Naive thymus-derived CD8-positive, alpha-beta T cell (primary cell): ENCODE data around the gene MYBPC3. TPM values are rescaled to one million over a fixed set of nuclear protein-coding genes. Genes with fewer than 3 reads are reported as not detected.
A peak's percentile ranks its signal among the peaks of the same experiment; 100 is the strongest.
"Not testable (repeated sequence)": the region's sequence is repeated elsewhere in the genome, so short reads cannot be mapped to it uniquely, and the experiment has no call there.

Source experiments
- ATAC-seq, 2 donors: fragments of 150-1000 bp; cut with Tn5 transposase in 1 of 2; sonication (Bioruptor Pico), chemical (Tn5 transposase) in 1 of 2; 1 replicate in 1 of 2; 2 replicates in 1 of 2; pipeline ENCODE4 v1.10.0; 2021; ENCODE audit warnings: mild to moderate bottlenecking in 2 of 2, moderate library complexity in 2 of 2
- POLR2A ChIA-PET: fragments of 350-600 bp; sonication (Branson Sonifier 250); formaldehyde crosslinking; loops from one replicate; lab custom pipeline; 2021; ENCODE audit warnings: antibody characterized with exemption; lab: Charles Lee
- DNase-seq, 10 donors: peaks; one replicate each; pipeline versions ENCODE4 v3.0.0 to v3.0.0-alpha.2; 2020 to 2022
- H3K27ac Mint-ChIP-seq, 10 donors: one replicate each; pipeline ENCODE4 v1.8.0; 2020 to 2022; ENCODE audit warnings: mild to moderate bottlenecking in 10 of 10, mixed read lengths in 10 of 10, moderate library complexity in 4 of 10, inconsistent platforms in 1 of 10
- H3K27me3 Mint-ChIP-seq, 5 donors: one replicate each; pipeline ENCODE4 v1.8.0; 2021 to 2022; ENCODE audit warnings: mixed read lengths in 5 of 5
- H3K36me3 Mint-ChIP-seq, 3 donors: one replicate each; pipeline ENCODE4 v1.8.0; 2020 to 2022; ENCODE audit warnings: mixed read lengths in 3 of 3, mild to moderate bottlenecking in 2 of 3, inconsistent platforms in 1 of 3
- H3K4me1 Mint-ChIP-seq, 4 donors: one replicate each; pipeline ENCODE4 v1.8.0; 2021 to 2022; ENCODE audit warnings: mixed read lengths in 4 of 4
- H3K4me3 Mint-ChIP-seq, 10 donors: one replicate each; pipeline ENCODE4 v1.8.0; 2020 to 2022; ENCODE audit warnings: mild to moderate bottlenecking in 10 of 10, mixed read lengths in 10 of 10, moderate library complexity in 6 of 10, inconsistent platforms in 1 of 10
- H3K9me3 Mint-ChIP-seq, 9 donors: one replicate each; pipeline ENCODE4 v1.8.0; 2020 to 2022; ENCODE audit warnings: mixed read lengths in 9 of 9, mild to moderate bottlenecking in 3 of 9, inconsistent platforms in 1 of 9, moderate library complexity in 1 of 9
- polyA plus RNA-seq, 3 donors: library from polyadenylated mRNA; unstranded; fragments of 300-500 nt; fragmentation: Illumina TruSeq; gene quantifications; one replicate each; pipeline ENCODE4 v1.2.3, GENCODE V29; 2021
- total RNA-seq, 8 experiments: library from RNA in 2 of 8; stranded (reverse) in 2 of 8; gene quantifications; one replicate each; pipeline ENCODE4 v1.2.3 and lab custom pipeline; 2021 to 2026

MYBPC3 gene
- total and polyA plus RNA-seq, 5 experiments from 2014 or later, result 0.16 TPM; not detected in 4

DNA sequence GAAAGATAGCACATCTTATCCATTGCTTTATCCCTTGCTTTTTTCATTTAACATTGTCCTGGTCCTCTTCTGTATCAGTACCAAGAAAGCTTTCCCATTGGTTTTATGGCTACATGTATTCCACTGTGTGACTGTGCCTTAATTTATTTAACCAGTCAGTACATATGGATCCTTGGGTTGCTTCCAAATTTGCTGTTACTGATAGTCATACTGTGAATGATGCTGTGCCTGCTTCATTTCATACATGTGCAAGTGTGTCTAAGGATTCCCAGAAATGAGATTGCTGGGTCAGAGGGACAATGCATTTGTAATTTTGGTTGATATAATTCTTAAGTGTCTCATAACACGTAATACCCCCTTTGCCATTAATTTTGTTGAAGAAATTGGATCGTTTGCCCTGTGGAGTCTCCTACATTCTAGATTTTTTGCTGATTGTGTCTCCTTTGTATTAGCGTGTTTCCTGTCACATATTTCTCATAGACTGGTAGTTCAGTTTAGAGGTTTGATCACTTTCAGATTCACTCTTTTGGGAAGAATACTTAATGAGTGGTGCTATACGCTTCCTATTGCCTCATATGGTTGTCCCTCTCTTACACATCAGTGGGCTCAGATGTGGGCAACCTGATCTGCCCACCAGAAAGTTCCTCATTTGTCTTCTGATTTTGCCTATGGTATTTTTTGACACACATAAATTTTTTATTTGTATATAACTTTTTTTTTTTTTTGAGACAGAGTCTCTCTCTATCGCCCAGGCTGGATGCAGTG is 35.3 kb downstream of the MYBPC3 start:
- Mint-ChIP-seq H3K27me3 (no peaks in the 10 kb centered on the region), H3K4me3 (no peak overlapping the region), H3K36me3 (peaks cover 0 to 75% (median 10%) of the 10 kb centered on the region in 3 donors), H3K27ac (peak overlapping the region in 2 of 10 donors; percentile 52 to 53), H3K9me3 (no peaks in the 10 kb centered on the region), H3K4me1 (peaks cover 0 to 10% (median 4%) of the 10 kb centered on the region in 4 donors)
- no peak for DNase-seq
- no peak for ATAC-seq
- POLR2A ChIA-PET, result no interaction called here

DNA sequence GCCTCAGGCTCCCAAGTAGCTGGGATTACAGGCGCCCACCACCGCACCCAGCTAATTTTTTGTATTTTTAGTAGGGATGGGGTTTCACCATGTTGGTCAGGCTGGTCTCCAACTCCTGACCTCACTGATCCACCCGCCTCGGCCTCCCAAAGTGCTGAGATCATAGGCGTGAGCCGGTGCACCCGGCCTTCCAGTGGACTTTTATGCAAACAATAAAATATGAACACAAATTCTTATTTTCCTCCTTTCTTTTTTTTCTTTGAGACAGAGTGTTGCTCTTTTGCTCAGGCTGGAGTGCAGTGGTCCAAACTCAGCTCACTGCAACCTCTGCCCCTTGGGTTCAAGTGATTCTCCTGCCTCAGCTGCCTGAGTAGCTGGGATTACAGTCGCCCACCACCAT is 36.0 kb downstream of the MYBPC3 start:
- DNase-seq, ATAC-seq, H3K4me3 Mint-ChIP-seq, H3K9me3 Mint-ChIP-seq, H3K27me3 Mint-ChIP-seq: not testable (repeated sequence)
- peaks cover 0 to 74% (median 12%) of the 10 kb centered on the region in 3 donors for H3K36me3 Mint-ChIP-seq
- H3K27ac Mint-ChIP-seq, result peak overlapping the region in 1 of 10 donors; percentile 53
- POLR2A ChIA-PET, result interaction anchor here (0.7 kb wide), 1 partner anchor 70 kb away, joined by 9 read pairs; no protein-coding TSS in a partner anchor
- peaks cover 0 to 10% (median 4%) of the 10 kb centered on the region in 4 donors for H3K4me1 Mint-ChIP-seq

DNA sequence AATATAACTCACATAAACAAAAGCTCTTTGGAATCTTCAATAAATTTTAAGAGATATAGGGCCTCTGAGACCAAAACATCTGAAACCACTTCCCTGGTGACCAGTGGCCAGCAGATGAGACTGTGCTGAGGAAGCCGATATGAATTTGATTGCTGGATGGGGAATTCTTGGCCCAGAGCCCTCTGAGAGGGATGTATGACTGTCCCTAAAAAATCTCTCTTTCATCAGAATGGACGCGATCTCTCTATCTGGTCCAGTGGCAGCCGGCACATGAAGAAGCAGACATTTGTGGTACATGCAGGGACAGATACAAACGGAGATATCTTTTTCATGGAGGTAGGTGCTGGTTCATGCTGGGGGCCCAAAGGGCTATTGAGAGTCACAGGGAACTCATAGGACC is 37.5 kb downstream of the MYBPC3 start:
- Mint-ChIP-seq H3K36me3 (peaks cover 0 to 83% (median 18%) of the 10 kb centered on the region in 3 donors), H3K27me3 (no peaks in the 10 kb centered on the region), H3K9me3 (no peaks in the 10 kb centered on the region), H3K27ac (peak overlapping the region in 3 of 10 donors; percentile 28 to 66 (median 46)), H3K4me3 (no peak overlapping the region), H3K4me1 (peaks cover 0 to 10% (median 3%) of the 10 kb centered on the region in 4 donors)
- ATAC-seq (no peak), DNase-seq (no peak)
- POLR2A ChIA-PET, result no interaction called here

DNA sequence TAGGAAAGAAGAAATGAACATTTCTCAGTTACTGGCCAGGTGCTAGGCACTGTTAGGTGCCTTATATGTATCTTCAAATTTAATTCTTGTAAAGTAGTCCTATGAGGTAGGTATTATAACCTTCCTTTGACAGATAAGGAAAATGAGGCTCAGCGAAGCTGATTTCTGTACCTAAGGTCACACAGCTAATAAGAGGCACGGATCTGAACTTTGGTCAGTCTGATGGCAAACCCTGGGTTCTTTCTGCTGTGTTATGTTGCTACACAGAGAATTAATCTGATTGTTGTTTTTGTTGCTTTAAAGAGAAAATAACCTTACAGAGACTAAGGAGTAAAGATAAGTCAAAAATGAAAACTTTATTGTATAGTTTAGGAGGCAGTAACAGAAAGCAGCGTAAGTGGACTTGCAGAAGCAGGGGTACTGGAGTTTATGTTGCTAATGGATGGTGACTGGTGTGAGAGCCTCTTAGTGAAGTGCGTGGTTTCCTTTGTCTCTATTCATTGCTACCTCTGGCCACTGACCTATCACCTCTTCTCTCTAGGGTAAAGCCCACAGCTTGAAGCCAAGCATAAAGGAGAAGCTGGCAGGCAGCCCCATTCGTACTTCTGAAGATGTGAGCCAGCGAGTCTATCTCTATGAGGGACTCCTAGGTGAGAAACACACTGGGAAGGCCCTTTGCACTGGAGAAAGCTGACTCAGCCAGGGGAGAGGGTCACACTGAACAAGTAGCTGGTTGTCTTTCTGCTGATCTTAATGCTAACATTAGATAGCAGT is 44.3 kb downstream of the MYBPC3 start:
- Mint-ChIP-seq H3K4me3 (no peak overlapping the region), H3K4me1 (peaks cover 0 to 4% (median under 1%) of the 10 kb centered on the region in 4 donors), H3K36me3 (peaks cover 8 to 93% (median 39%) of the 10 kb centered on the region in 3 donors), H3K27me3 (no peaks in the 10 kb centered on the region), H3K9me3 (peaks cover 0 to 15% (median 2%) of the 10 kb centered on the region in 9 donors), H3K27ac (peak overlapping the region in 1 of 10 donors; percentile 29)
- no peak for DNase-seq
- POLR2A ChIA-PET, result interaction anchor here (0.6 kb wide), 1 partner anchor 157 kb away, joined by 3 read pairs; no protein-coding TSS in a partner anchor
- no peak for ATAC-seq

DNA sequence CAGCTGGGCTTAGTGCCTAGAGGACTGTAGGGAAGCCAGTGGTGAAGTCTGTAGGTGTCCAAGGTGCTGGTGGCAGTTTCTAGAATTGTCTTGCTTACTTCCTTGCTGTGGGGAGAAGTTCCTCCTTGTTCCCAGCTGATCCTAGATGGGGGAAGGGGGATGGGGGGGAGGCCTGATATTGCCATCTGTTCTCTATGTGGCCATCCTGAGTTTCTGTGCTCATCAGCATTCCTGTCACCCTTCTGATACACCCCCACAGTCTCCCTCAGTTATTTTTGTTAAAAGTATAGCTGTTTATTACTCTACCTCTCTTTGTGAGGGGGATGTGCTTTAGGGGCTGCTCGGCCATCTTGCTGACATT is 46.0 kb downstream of the MYBPC3 start:
- POLR2A ChIA-PET, result interaction anchor here (0.6 to 1.9 kb wide), 4 partner anchors 11 to 690 kb away, joined by 3 to 8 read pairs (median 4); no protein-coding TSS in a partner anchor
- H3K4me1 Mint-ChIP-seq, result peaks cover 0 to 6% (median 3%) of the 10 kb centered on the region in 4 donors
- peak overlapping the region in 3 of 10 donors; percentile 7 to 48 (median 12) for H3K27ac Mint-ChIP-seq
- no peak for DNase-seq
- ATAC-seq, result no peak
- H3K27me3 Mint-ChIP-seq, result no peaks in the 10 kb centered on the region
- H3K4me3 Mint-ChIP-seq, result no peak overlapping the region
- H3K9me3 Mint-ChIP-seq, result peaks cover 0 to 26% (median 9%) of the 10 kb centered on the region in 9 donors
- peaks cover 18 to 94% (median 49%) of the 10 kb centered on the region in 3 donors for H3K36me3 Mint-ChIP-seq

DNA sequence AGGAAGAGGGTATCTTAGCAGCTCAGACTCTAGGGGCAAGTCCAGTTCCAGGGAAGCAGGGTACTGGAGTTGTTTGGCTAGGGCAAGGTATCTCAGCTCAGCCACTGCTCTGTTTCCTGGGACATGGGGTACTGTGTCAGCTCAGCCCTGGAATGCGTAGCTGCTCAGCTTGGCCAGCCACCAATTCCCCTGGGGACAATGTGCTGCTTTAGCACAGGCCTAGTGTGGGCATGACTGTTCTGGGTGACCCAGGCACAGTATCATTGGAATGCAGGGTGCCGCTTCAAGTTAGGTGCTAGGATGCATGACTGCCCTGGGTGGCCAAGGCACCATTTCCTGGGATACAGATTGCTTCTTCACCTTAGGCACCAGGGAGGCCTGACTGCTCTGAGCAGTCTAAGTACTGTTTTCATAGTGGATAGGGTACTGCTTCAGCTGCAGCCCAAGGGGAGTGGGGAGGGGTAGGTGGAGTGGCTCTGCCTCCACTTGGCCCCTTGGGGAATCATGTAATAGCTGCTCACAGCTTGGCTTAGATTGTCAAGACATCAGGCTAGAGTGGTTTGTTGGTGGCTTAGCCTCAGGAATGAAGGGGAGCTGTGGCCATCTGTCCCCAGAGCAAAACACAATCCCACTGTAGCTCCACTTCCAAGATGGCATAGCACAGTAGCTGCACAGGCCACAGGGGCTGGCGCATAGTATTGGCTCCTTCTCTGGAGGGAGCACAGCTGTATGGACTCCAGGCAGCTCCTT is 46.6 kb downstream of the MYBPC3 start:
- ATAC-seq (no peak), DNase-seq (no peak)
- Mint-ChIP-seq H3K27ac (peak overlapping the region in 2 of 10 donors; percentile 7 to 12), H3K36me3 (peaks cover 22 to 94% (median 50%) of the 10 kb centered on the region in 3 donors), H3K9me3 (peaks cover 0 to 26% (median 9%) of the 10 kb centered on the region in 9 donors), H3K27me3 (no peaks in the 10 kb centered on the region), H3K4me3 (no peak overlapping the region), H3K4me1 (peaks cover 0 to 6% (median 4%) of the 10 kb centered on the region in 4 donors)
- POLR2A ChIA-PET, result interaction anchor here (0.6 to 1.9 kb wide), 2 partner anchors 10 to 690 kb away, joined by 6 to 8 read pairs; no protein-coding TSS in a partner anchor

DNA sequence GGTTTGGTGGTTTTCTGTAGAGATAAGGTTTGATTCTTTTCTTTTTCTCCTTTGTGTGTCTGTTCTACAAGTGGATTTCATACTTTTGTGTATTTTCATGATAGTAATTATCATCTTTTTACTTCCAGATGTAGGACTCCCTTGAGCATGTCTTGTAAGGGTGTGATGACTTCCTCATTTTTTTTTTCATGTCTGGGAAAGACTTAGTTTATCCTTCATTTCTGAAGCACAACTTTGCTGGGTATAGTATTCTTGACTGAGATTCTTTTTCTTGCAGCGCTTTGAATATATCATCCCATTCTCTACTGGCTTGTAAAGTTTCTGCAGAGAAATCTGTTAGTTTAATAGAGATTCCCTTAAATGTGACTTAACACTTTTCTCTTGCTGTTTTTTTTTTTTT is 49.6 kb downstream of the MYBPC3 start:
- ATAC-seq, result no peak
- Mint-ChIP-seq H3K4me3 (no peak overlapping the region), H3K36me3 (peaks cover 39 to 94% (median 61%) of the 10 kb centered on the region in 3 donors), H3K27ac (peak overlapping the region in 3 of 10 donors; percentile 54 to 67 (median 60)), H3K9me3 (peaks cover 0 to 26% (median 9%) of the 10 kb centered on the region in 9 donors), H3K27me3 (no peaks in the 10 kb centered on the region), H3K4me1 (peaks cover 0 to 7% (median 4%) of the 10 kb centered on the region in 4 donors)
- DNase-seq, result no peak
- POLR2A ChIA-PET, result no interaction called here

DNA sequence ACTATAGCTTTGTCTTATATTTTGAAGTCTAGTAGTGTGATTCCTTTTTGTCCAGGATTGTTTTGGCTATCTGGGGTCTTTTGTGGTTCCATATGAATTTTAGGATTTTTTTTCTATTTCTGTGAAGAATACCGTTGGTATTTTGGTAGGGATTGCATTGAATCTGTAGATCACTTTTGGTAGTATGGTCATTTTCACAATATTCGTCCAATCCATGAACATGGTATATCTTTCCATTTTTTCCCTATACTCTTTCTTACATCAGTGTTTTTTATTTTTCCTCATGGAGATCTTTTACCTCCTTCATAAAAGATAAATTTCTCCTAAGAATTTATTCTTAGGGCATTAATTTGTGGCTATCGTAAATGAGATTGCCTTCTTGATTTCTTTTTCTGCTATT is 53.4 kb downstream of the MYBPC3 start:
- DNase-seq, result no peak
- peaks cover 0 to 19% (median 9%) of the 10 kb centered on the region in 9 donors for H3K9me3 Mint-ChIP-seq
- POLR2A ChIA-PET, result no interaction called here
- H3K4me3 Mint-ChIP-seq, result no peak overlapping the region
- peak overlapping the region in 3 of 10 donors; percentile 3 to 34 (median 14) for H3K27ac Mint-ChIP-seq
- peaks cover 0 to 3% (median 3%) of the 10 kb centered on the region in 4 donors for H3K4me1 Mint-ChIP-seq
- H3K36me3 Mint-ChIP-seq, result peaks cover 35 to 94% (median 60%) of the 10 kb centered on the region in 3 donors
- no peaks in the 10 kb centered on the region for H3K27me3 Mint-ChIP-seq
- ATAC-seq, result no peak

DNA sequence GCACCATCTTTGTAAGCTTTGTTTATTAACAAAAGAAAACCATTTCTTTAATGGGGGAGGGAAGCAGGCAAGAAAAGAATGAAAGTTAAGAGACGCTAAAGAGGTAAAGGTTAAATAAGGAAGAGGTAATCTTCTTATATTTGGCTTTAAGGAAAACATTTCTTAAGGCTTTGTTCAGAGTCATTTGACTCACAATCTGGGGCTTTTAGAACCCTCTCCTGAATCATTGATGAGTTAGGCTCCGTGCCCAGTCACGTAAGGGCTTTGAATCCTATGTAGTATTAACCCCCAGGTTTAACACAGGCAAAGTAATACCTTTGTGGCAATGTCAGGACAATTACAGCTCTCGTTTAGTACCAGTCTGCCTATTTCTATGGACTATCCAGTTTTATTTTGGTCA is 56.5 kb downstream of the MYBPC3 start:
- no peaks in the 10 kb centered on the region for H3K9me3 Mint-ChIP-seq
- peaks cover 18 to 94% (median 39%) of the 10 kb centered on the region in 3 donors for H3K36me3 Mint-ChIP-seq
- no peak for ATAC-seq
- H3K4me1 Mint-ChIP-seq, result peaks cover 0 to 1% (median 0%) of the 10 kb centered on the region in 4 donors
- H3K27me3 Mint-ChIP-seq, result no peaks in the 10 kb centered on the region
- POLR2A ChIA-PET, result interaction anchor here (1.5 kb wide), 1 partner anchor 10 kb away, joined by 6 read pairs; no protein-coding TSS in a partner anchor
- peak overlapping the region in 5 of 10 donors; percentile 1 to 78 (median 30) for H3K27ac Mint-ChIP-seq
- no peak for DNase-seq
- H3K4me3 Mint-ChIP-seq, result no peak overlapping the region

DNA sequence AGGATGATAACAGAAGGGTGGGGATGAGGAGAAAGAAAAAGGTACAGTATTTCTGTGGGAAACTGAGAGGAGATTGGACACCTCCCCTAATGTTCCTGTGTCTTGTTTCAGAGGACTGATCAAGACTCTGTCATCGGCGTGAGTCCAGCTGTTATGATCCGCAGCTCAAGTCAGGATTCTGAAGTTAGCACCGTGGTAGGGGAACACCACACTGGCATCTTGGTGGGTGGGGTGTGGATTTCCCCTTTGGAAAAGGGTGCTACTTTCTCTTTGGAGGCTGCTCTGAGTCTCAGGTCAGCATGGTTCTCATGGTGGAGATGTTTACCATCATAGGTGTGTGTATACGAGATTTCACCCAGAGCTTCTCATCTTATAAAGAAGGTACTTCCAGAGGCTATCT is 57.1 kb downstream of the MYBPC3 start:
- POLR2A ChIA-PET, result interaction anchor here (0.6 to 1.5 kb wide), 3 partner anchors 11 to 81 kb away, joined by 3 to 6 read pairs (median 5); partner anchors contain the start of gene DDB2
- ATAC-seq, result no peak
- peaks cover 0 to 1% (median 0%) of the 10 kb centered on the region in 4 donors for H3K4me1 Mint-ChIP-seq
- no peak for DNase-seq
- H3K9me3 Mint-ChIP-seq, result no peaks in the 10 kb centered on the region
- peak overlapping the region in 5 of 10 donors; percentile 21 to 79 (median 33) for H3K27ac Mint-ChIP-seq
- peaks cover 16 to 94% (median 41%) of the 10 kb centered on the region in 3 donors for H3K36me3 Mint-ChIP-seq
- no peaks in the 10 kb centered on the region for H3K27me3 Mint-ChIP-seq
- no peak overlapping the region for H3K4me3 Mint-ChIP-seq

DNA sequence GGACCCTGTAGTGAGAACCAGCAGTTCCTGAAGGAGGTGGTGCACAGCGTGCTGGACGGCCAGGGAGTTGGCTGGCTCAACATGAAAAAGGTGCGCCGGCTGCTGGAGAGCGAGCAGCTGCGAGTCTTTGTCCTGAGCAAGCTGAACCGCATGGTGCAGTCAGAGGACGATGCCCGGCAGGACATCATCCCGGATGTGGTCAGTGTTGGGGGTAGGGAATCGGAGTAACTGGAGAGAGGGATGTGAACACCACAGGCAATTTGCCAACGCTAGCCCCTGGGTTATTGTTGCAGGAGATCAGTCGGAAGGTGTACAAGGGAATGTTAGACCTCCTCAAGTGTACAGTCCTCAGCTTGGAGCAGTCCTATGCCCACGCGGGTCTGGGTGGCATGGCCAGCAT is 62.6 kb downstream of the MYBPC3 start:
- Mint-ChIP-seq H3K36me3 (peaks cover 7 to 94% (median 25%) of the 10 kb centered on the region in 3 donors), H3K4me3 (no peak overlapping the region), H3K27ac (peak overlapping the region in 3 of 10 donors; percentile 37 to 60 (median 41)), H3K4me1 (peaks cover 0 to 5% (median under 1%) of the 10 kb centered on the region in 4 donors), H3K27me3 (no peaks in the 10 kb centered on the region), H3K9me3 (no peaks in the 10 kb centered on the region)
- POLR2A ChIA-PET, result no interaction called here
- ATAC-seq, result no peak
- DNase-seq, result no peak
